A549 (cell line): Measurements from ENCODE around the gene LRIG3. TPM values are rescaled to one million over a fixed set of nuclear protein-coding genes. Genes with fewer than 3 reads are reported as not detected.

Source experiments
- ATAC-seq, 2 experiments: fragments of 200-7000 bp in 1 of 2; fragments of >200 bp in 1 of 2; cut with Nextera tagmentation in 1 of 2; cut with Tn5 transposase in 1 of 2; 3 replicates each; pipeline versions ENCODE4 v1.8.0 to v1.9.1; 2018 to 2020; ENCODE audit warnings: mild to moderate bottlenecking in 1 of 2, moderate library complexity in 1 of 2
- CTCF ChIA-PET: fragments of 300-600 bp; sonication (Branson Sonifier 250); formaldehyde crosslinking; extraction: SDS; loops from one replicate; lab custom pipeline; 2021; ENCODE audit warnings: antibody characterized with exemption, inconsistent platforms; lab: Yijun Ruan, JAX
- POLR2A ChIA-PET: fragments of 350-600 bp; formaldehyde crosslinking; extraction: SDS; loops from one replicate; lab custom pipeline; 2021; ENCODE audit warnings: antibody characterized with exemption, inconsistent platforms; lab: Yijun Ruan, JAX
- DNase-seq, 2 experiments: peaks; one replicate each; pipeline versions ENCODE4 v3.0.0 to v3.0.0-alpha.2; 2011 to 2016; ENCODE audit warnings: low read depth in 1 of 2, low spot score in 1 of 2
- FAIRE-seq: peaks from 2 replicates; lab custom pipeline; 2011; peaks lifted over from hg19 to GRCh38; lab: Jason Lieb, UNC
- H3K27ac ChIP-seq, 2 experiments: fragments of >200 bp; sonication (Bioruptor Twin); formaldehyde crosslinking; 3 replicates each; pipeline ENCODE4 v1.5.1; 2016 to 2017
- H3K4me1 ChIP-seq: fragments of >200 bp; sonication (Bioruptor Twin); formaldehyde crosslinking; 3 replicates; pipeline ENCODE4 v1.6.1; 2016
- H3K4me2 ChIP-seq: fragments of >200 bp; sonication (Bioruptor Twin); formaldehyde crosslinking; 3 replicates; pipeline ENCODE4 v1.6.1; 2016
- H3K4me3 ChIP-seq: fragments of >200 bp; sonication (Bioruptor Twin); formaldehyde crosslinking; 3 replicates; pipeline ENCODE4 v1.5.1; 2016
- H3K9me3 ChIP-seq: fragments of >200 bp; sonication (Bioruptor Twin); formaldehyde crosslinking; 3 replicates; pipeline ENCODE4 v1.6.1; 2016
- BHLHE40 ChIP-seq: IDR thresholded peaks from 2 replicates; pipeline ENCODE4 v1.6.1; 2012; ENCODE audit warnings: low read depth, low read length, inconsistent platforms
- CBX2 ChIP-seq: fragments of 200-600 bp; sonication (generic); IDR thresholded peaks from 2 replicates; pipeline ENCODE4 v1.6.1; 2016; ENCODE audit warnings: low read depth, mild to moderate bottlenecking, borderline replicate concordance
- CEBPB ChIP-seq, 2 experiments: fragments of >200 bp in 1 of 2; sonication (Bioruptor Twin) in 1 of 2; formaldehyde crosslinking in 1 of 2; IDR thresholded peaks; 2 replicates each; pipeline ENCODE4 v1.6.1; 2012 to 2016
- CHD2 ChIP-seq: fragments of 150-350 bp; IDR thresholded peaks from 2 replicates; pipeline ENCODE4 v1.6.1; 2014; ENCODE audit warnings: low read length; ENCODE audit not compliant: partially characterized antibody
- CHD4 ChIP-seq: fragments of 200-600 bp; sonication (generic); IDR thresholded peaks from 2 replicates; pipeline ENCODE4 v1.6.1; 2016; ENCODE audit warnings: antibody characterized with exemption, mild to moderate bottlenecking, borderline replicate concordance
- EHF ChIP-seq: fragments of 250-450 bp; sonication (Bioruptor Pico); IDR thresholded peaks from 2 replicates; pipeline ENCODE4 v1.5.0; 2020; ENCODE audit warnings: mild to moderate bottlenecking
- EHMT2 ChIP-seq: fragments of 200-600 bp; sonication (generic); IDR thresholded peaks from 2 replicates; pipeline ENCODE4 v1.6.1; 2016; ENCODE audit warnings: antibody characterized with exemption, low read depth, mild to moderate bottlenecking, moderate library complexity
- ESRRA ChIP-seq: fragments of 150-350 bp; IDR thresholded peaks from 2 replicates; pipeline ENCODE4 v1.6.1; 2014; ENCODE audit warnings: mild to moderate bottlenecking, low read length, borderline replicate concordance
- FOSL2 ChIP-seq, 2 experiments: fragments of 450-650 bp in 1 of 2; fragments of >200 bp in 1 of 2; sonication (Bioruptor Twin) in 1 of 2; formaldehyde crosslinking; IDR thresholded peaks; 2 replicates each; pipeline versions ENCODE4 v1.5.0 to v1.6.1; 2016 to 2020; ENCODE audit warnings: mild to moderate bottlenecking in 1 of 2, moderate library complexity in 1 of 2
- FOXS1 ChIP-seq: fragments of 250-450 bp; sonication (Bioruptor Pico); IDR thresholded peaks from 2 replicates; pipeline ENCODE4 v1.5.0; 2020; ENCODE audit warnings: mild to moderate bottlenecking, moderate library complexity
- HEYL ChIP-seq: fragments of 250-450 bp; sonication (Bioruptor Pico); IDR thresholded peaks from 2 replicates; pipeline ENCODE4 v1.8.0; 2021; ENCODE audit warnings: mild to moderate bottlenecking, moderate library complexity
- HOXB5 ChIP-seq: fragments of 250-450 bp; sonication (Bioruptor Pico); IDR thresholded peaks from 2 replicates; pipeline ENCODE4 v1.5.0; 2020; ENCODE audit warnings: mild to moderate bottlenecking, moderate library complexity
- JUN ChIP-seq, 2 experiments: fragments of >200 bp; sonication (Bioruptor Twin); formaldehyde crosslinking; IDR thresholded peaks; 2 replicates in 1 of 2; 3 replicates in 1 of 2; pipeline ENCODE4 v1.6.1; 2016 to 2017
- JUNB ChIP-seq: fragments of >200 bp; sonication (Bioruptor Twin); formaldehyde crosslinking; IDR thresholded peaks from 2 replicates; pipeline ENCODE4 v1.6.1; 2016
- KDM5A ChIP-seq: fragments of 200-600 bp; sonication (generic); IDR thresholded peaks from 2 replicates; pipeline ENCODE4 v1.6.1; 2016; ENCODE audit warnings: antibody characterized with exemption, mild to moderate bottlenecking
- MAFK ChIP-seq: fragments of 450-650 bp; IDR thresholded peaks from 2 replicates; pipeline ENCODE4 v1.6.1; 2014; ENCODE audit not compliant: partially characterized antibody
- NFE2L2 ChIP-seq: fragments of 150-350 bp; conservative IDR thresholded peaks from 2 replicates; pipeline ENCODE4 v1.6.1; 2014; ENCODE audit warnings: low read length
- NPAS2 ChIP-seq: fragments of 250-450 bp; sonication (Bioruptor Pico); IDR thresholded peaks from 2 replicates; pipeline ENCODE4 v1.8.0; 2022; ENCODE audit warnings: mild to moderate bottlenecking, moderate library complexity, borderline replicate concordance
- NR3C1 ChIP-seq: fragments of >200 bp; sonication (Bioruptor Twin); formaldehyde crosslinking; IDR thresholded peaks from 3 replicates; pipeline ENCODE4 v1.6.1; 2017
- PHF8 ChIP-seq: fragments of 200-600 bp; sonication (generic); IDR thresholded peaks from 2 replicates; pipeline ENCODE4 v1.6.1; 2016; ENCODE audit warnings: low read depth, mild to moderate bottlenecking, antibody characterized with exemption, moderate library complexity, borderline replicate concordance
- RAD21 ChIP-seq, 2 experiments: fragments of >200 bp in 1 of 2; sonication (Bioruptor Twin) in 1 of 2; formaldehyde crosslinking in 1 of 2; IDR thresholded peaks in 1 of 2; conservative IDR thresholded peaks in 1 of 2; 2 replicates in 1 of 2; 3 replicates in 1 of 2; pipeline ENCODE4 v1.6.1; 2012 to 2018; ENCODE audit warnings: inconsistent platforms in 1 of 2
- RARB ChIP-seq: fragments of 250-450 bp; sonication (Bioruptor Pico); IDR thresholded peaks from 2 replicates; pipeline ENCODE4 v1.8.0; 2021; ENCODE audit warnings: mild to moderate bottlenecking, moderate library complexity
- RCOR1 ChIP-seq: fragments of 150-350 bp; IDR thresholded peaks from 2 replicates; pipeline ENCODE4 v1.6.1; 2014; ENCODE audit warnings: antibody characterized with exemption, low read length, low read depth
- SREBF2 ChIP-seq: fragments of 450-650 bp; IDR thresholded peaks from 2 replicates; pipeline ENCODE4 v1.6.1; 2014; ENCODE audit warnings: mild to moderate bottlenecking, moderate library complexity
- TFCP2L1 ChIP-seq: fragments of 250-450 bp; sonication (Bioruptor Pico); IDR thresholded peaks from 2 replicates; pipeline ENCODE4 v1.5.0; 2021; ENCODE audit warnings: mild to moderate bottlenecking
- TP53 ChIP-seq: fragments of 250-450 bp; sonication (Bioruptor Pico); IDR thresholded peaks from 2 replicates; pipeline ENCODE4 v1.5.0; 2021; ENCODE audit warnings: mild to moderate bottlenecking, moderate library complexity
- ZC3H11A ChIP-seq: fragments of 450-650 bp; IDR thresholded peaks from 2 replicates; pipeline ENCODE4 v1.6.1; 2014; ENCODE audit warnings: antibody characterized with exemption, mild to moderate bottlenecking
- ZNF302 ChIP-seq: fragments of 250-450 bp; sonication (Bioruptor Pico); IDR thresholded peaks from 2 replicates; pipeline ENCODE4 v1.9.0; 2021; ENCODE audit warnings: inconsistent platforms, mild to moderate bottlenecking, moderate library complexity
- WGBS: methylation state at CpG from one replicate; pipeline ENCODE4 v1.1.6; 2017; ENCODE audit errors: missing lambda C conversion rate; 5-methylcytosine and 5-hydroxymethylcytosine counted together
- polyA plus RNA-seq, 4 experiments: library from polyadenylated mRNA; depleted of rRNA in 3 of 4; stranded (reverse); fragments of >200 nt; fragmentation: RNase III in 1 of 4; extraction: RNeasy Plus Mini Kit Qiagen cat#74134 plus additional on column Dnase treatment in 1 of 4; gene quantifications; 2 replicates in 3 of 4; 3 replicates in 1 of 4; pipeline ENCODE4 v1.2.3, GENCODE V29; 2011 to 2017
- TF ChIP-seq, protein P1 (sequence below): IDR thresholded peaks from 2 replicates; pipeline ENCODE4 v1.6.1; 2012; ENCODE audit warnings: low read depth, borderline replicate concordance
- TF ChIP-seq, protein P2 (sequence below): fragments of 450-650 bp; IDR thresholded peaks from 2 replicates; pipeline ENCODE4 v1.6.1; 2014; ENCODE audit warnings: antibody characterized with exemption
- TF ChIP-seq, protein P3 (sequence below): fragments of 150-350 bp; IDR thresholded peaks from 2 replicates; pipeline ENCODE4 v1.6.1; 2014; ENCODE audit warnings: low read depth, mild to moderate bottlenecking, low read length
- TF ChIP-seq, protein P4 (sequence below): fragments of 250-450 bp; sonication (Bioruptor Pico); IDR thresholded peaks from 2 replicates; pipeline ENCODE4 v1.5.0; 2020; ENCODE audit warnings: low read depth, mild to moderate bottlenecking, moderate library complexity
- TF ChIP-seq, protein P5 (sequence below): IDR thresholded peaks from 2 replicates; pipeline ENCODE4 v1.6.1; 2012
- TF ChIP-seq, protein P6 (sequence below): fragments of >200 bp; sonication (Bioruptor Twin); formaldehyde crosslinking; IDR thresholded peaks from 2 replicates; pipeline ENCODE4 v1.6.1; 2016

Gene LRIG3
- polyA plus RNA-seq, 2 of the 4 experiments (the other 2 are of a cell fraction): 3.7 to 16.4 TPM

DNA sequence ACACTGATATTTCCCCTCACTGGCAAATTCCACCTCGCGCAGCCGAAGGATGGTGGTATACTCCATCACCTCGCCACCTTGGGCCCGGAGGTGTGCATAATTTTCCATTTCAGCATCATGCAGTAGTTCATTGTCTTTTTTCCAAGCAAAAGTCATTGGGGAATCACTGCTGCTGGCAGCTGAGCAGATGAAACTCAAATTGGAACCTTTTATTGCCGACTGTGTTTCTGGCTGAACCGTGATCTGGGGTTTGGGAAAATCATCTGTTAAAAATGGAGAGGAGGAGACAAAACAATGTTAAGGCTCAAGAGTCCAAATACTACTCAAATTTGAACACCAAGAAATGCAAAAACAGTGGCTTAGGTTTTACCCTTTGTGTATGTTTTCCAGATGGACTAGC is 39.7 kb downstream of the LRIG3 start:
- no peak overlapping the region for H3K4me2 ChIP-seq
- POLR2A ChIA-PET: no interaction called here
- TF ChIP-seq CBX2: no peak
- TF ChIP-seq CHD4: no peak
- no peak for TF ChIP-seq JUNB
- no peak for TF ChIP-seq SREBF2
- TF ChIP-seq NFE2L2: no peak
- TF ChIP-seq JUN (IDR thresholded peaks at IDR 0.05): no peak
- DNase-seq: no peak
- no peaks in the 10 kb centered on the region for H3K9me3 ChIP-seq
- no peak for ATAC-seq
- no peak overlapping the region for H3K27ac ChIP-seq
- no peak overlapping the region for H3K4me3 ChIP-seq
- peaks cover 12% of the 10 kb centered on the region for H3K4me1 ChIP-seq
- CTCF ChIA-PET: no interaction called here
- WGBS: 96% methylated on average over 7 of the region's 7 CpGs
- no peak for FAIRE-seq

DNA sequence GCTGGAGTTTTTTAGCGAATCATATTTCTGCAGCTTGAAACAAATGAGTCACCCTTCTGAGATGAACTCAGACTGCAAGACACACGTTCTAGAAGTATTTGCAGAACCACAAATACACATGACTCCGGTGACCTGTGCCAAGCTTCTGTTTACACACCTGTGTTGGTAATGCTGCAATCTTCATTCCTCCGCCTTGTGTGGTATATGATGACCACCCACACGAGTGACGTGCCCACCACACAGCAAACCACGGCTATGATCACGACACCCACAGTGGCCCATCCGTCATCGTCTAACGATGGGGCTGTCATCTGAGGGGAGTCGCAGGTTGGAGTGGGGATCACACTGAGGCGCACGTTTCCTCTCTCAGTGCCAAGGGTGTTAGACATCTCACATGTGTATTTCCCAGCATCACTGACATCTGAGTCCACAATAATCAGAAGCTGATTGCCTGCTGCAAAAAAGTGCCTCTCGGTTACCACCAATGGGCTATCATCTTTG is 43.0 kb downstream of the LRIG3 start:
- POLR2A ChIA-PET: interaction anchor here (0.7 to 1.4 kb wide), 3 partner anchors 9 to 452 kb away, joined by 3 to 4 read pairs (median 3); no protein-coding TSS in a partner anchor
- CTCF ChIA-PET: interaction anchor here (0.9 to 2.6 kb wide), 6 partner anchors 10 to 607 kb away, joined by 3 to 7 read pairs (median 4); partner anchors contain the start of gene LRIG3
- no peaks in the 10 kb centered on the region for H3K9me3 ChIP-seq
- DNase-seq (peak; percentile 8 to 74), FAIRE-seq (no peak), ATAC-seq (peak; percentile 67 to 80)
- peak overlapping the region; percentile 43 for H3K4me2 ChIP-seq
- WGBS: 52% methylated on average over 15 of the region's 15 CpGs
- H3K4me3 ChIP-seq: no peak overlapping the region
- H3K27ac ChIP-seq: peak overlapping the region; percentile 23 to 45; a peak in 4 of 6 replicates
- peaks cover 12% of the 10 kb centered on the region for H3K4me1 ChIP-seq
- TF ChIP-seq SREBF2 (no peak), EHMT2 (no peak), CEBPB (IDR thresholded peaks at IDR 0.05) (peak; percentile 37 to 69; a peak in 3 of 4 replicates), JUNB (peak; percentile 78), FOSL2 (IDR thresholded peaks at IDR 0.05) (peak; percentile 59), FOSL2 (CRISPR knock-in tag; IDR thresholded peaks at IDR 0.05) (peak; percentile 75), HOXB5 (CRISPR knock-in tag) (no peak), RAD21 (conservative IDR thresholded peaks at IDR 0.05 in 1 of 2, IDR thresholded peaks at IDR 0.05 in 1 of 2) (no peak; a peak in 1 of 5 replicates), KDM5A (no peak), FOXS1 (no peak), TP53 (CRISPR knock-in tag) (no peak), CHD2 (no peak), NR3C1 (no peak), ZNF302 (CRISPR knock-in tag) (no peak), ZC3H11A (no peak), PHF8 (no peak), CHD4 (no peak), HEYL (CRISPR knock-in tag) (no peak), ESRRA (no peak), BHLHE40 (no peak), EHF (no peak), RCOR1 (no peak), MAFK (no peak), TFCP2L1 (CRISPR knock-in tag) (no peak), NPAS2 (CRISPR knock-in tag) (no peak), RARB (CRISPR knock-in tag) (no peak)
- TF ChIP-seq, protein P1, sequence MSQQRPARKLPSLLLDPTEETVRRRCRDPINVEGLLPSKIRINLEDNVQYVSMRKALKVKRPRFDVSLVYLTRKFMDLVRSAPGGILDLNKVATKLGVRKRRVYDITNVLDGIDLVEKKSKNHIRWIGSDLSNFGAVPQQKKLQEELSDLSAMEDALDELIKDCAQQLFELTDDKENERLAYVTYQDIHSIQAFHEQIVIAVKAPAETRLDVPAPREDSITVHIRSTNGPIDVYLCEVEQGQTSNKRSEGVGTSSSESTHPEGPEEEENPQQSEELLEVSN: no peak
- TF ChIP-seq, protein P2, sequence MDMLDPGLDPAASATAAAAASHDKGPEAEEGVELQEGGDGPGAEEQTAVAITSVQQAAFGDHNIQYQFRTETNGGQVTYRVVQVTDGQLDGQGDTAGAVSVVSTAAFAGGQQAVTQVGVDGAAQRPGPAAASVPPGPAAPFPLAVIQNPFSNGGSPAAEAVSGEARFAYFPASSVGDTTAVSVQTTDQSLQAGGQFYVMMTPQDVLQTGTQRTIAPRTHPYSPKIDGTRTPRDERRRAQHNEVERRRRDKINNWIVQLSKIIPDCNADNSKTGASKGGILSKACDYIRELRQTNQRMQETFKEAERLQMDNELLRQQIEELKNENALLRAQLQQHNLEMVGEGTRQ: no peak
- TF ChIP-seq, protein P3, sequence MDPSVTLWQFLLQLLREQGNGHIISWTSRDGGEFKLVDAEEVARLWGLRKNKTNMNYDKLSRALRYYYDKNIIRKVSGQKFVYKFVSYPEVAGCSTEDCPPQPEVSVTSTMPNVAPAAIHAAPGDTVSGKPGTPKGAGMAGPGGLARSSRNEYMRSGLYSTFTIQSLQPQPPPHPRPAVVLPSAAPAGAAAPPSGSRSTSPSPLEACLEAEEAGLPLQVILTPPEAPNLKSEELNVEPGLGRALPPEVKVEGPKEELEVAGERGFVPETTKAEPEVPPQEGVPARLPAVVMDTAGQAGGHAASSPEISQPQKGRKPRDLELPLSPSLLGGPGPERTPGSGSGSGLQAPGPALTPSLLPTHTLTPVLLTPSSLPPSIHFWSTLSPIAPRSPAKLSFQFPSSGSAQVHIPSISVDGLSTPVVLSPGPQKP: no peak
- TF ChIP-seq, protein P4, sequence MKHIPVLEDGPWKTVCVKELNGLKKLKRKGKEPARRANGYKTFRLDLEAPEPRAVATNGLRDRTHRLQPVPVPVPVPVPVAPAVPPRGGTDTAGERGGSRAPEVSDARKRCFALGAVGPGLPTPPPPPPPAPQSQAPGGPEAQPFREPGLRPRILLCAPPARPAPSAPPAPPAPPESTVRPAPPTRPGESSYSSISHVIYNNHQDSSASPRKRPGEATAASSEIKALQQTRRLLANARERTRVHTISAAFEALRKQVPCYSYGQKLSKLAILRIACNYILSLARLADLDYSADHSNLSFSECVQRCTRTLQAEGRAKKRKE: no peak
- TF ChIP-seq, protein P5, sequence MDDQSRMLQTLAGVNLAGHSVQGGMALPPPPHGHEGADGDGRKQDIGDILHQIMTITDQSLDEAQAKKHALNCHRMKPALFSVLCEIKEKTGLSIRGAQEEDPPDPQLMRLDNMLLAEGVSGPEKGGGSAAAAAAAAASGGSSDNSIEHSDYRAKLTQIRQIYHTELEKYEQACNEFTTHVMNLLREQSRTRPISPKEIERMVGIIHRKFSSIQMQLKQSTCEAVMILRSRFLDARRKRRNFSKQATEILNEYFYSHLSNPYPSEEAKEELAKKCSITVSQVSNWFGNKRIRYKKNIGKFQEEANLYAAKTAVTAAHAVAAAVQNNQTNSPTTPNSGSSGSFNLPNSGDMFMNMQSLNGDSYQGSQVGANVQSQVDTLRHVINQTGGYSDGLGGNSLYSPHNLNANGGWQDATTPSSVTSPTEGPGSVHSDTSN: no peak
- TF ChIP-seq, protein P6, sequence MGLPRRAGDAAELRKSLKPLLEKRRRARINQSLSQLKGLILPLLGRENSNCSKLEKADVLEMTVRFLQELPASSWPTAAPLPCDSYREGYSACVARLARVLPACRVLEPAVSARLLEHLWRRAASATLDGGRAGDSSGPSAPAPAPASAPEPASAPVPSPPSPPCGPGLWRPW: no peak
